Measurements from ENCODE around the gene ATP2B2. TPM values are rescaled to one million over a fixed set of nuclear protein-coding genes. Genes with fewer than 3 reads are reported as not detected.

ATP2B2 gene
- total and polyA plus RNA-seq, 2 experiments from 2014 or later = 0.42 to 0.63 TPM

- TF ChIP-seq, protein P1, sequence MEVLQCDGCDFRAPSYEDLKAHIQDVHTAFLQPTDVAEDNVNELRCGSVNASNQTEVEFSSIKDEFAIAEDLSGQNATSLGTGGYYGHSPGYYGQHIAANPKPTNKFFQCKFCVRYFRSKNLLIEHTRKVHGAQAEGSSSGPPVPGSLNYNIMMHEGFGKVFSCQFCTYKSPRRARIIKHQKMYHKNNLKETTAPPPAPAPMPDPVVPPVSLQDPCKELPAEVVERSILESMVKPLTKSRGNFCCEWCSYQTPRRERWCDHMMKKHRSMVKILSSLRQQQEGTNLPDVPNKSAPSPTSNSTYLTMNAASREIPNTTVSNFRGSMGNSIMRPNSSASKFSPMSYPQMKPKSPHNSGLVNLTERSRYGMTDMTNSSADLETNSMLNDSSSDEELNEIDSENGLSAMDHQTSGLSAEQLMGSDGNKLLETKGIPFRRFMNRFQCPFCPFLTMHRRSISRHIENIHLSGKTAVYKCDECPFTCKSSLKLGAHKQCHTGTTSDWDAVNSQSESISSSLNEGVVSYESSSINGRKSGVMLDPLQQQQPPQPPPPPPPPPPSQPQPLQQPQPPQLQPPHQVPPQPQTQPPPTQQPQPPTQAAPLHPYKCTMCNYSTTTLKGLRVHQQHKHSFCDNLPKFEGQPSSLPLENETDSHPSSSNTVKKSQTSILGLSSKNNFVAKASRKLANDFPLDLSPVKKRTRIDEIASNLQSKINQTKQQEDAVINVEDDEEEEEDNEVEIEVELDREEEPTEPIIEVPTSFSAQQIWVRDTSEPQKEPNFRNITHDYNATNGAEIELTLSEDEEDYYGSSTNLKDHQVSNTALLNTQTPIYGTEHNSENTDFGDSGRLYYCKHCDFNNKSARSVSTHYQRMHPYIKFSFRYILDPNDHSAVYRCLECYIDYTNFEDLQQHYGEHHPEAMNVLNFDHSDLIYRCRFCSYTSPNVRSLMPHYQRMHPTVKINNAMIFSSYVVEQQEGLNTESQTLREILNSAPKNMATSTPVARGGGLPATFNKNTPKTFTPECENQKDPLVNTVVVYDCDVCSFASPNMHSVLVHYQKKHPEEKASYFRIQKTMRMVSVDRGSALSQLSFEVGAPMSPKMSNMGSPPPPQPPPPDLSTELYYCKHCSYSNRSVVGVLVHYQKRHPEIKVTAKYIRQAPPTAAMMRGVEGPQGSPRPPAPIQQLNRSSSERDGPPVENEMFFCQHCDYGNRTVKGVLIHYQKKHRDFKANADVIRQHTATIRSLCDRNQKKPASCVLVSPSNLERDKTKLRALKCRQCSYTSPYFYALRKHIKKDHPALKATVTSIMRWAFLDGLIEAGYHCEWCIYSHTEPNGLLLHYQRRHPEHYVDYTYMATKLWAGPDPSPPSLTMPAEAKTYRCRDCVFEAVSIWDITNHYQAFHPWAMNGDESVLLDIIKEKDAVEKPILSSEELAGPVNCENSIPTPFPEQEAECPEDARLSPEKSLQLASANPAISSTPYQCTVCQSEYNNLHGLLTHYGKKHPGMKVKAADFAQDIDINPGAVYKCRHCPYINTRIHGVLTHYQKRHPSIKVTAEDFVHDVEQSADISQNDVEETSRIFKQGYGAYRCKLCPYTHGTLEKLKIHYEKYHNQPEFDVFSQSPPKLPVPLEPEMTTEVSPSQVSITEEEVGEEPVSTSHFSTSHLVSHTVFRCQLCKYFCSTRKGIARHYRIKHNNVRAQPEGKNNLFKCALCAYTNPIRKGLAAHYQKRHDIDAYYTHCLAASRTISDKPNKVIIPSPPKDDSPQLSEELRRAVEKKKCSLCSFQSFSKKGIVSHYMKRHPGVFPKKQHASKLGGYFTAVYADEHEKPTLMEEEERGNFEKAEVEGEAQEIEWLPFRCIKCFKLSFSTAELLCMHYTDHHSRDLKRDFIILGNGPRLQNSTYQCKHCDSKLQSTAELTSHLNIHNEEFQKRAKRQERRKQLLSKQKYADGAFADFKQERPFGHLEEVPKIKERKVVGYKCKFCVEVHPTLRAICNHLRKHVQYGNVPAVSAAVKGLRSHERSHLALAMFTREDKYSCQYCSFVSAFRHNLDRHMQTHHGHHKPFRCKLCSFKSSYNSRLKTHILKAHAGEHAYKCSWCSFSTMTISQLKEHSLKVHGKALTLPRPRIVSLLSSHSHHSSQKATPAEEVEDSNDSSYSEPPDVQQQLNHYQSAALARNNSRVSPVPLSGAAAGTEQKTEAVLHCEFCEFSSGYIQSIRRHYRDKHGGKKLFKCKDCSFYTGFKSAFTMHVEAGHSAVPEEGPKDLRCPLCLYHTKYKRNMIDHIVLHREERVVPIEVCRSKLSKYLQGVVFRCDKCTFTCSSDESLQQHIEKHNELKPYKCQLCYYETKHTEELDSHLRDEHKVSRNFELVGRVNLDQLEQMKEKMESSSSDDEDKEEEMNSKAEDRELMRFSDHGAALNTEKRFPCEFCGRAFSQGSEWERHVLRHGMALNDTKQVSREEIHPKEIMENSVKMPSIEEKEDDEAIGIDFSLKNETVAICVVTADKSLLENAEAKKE (CRISPR knock-in tag; IDR thresholded peaks at IDR 0.05) = no peak
- TF ChIP-seq, protein P2, sequence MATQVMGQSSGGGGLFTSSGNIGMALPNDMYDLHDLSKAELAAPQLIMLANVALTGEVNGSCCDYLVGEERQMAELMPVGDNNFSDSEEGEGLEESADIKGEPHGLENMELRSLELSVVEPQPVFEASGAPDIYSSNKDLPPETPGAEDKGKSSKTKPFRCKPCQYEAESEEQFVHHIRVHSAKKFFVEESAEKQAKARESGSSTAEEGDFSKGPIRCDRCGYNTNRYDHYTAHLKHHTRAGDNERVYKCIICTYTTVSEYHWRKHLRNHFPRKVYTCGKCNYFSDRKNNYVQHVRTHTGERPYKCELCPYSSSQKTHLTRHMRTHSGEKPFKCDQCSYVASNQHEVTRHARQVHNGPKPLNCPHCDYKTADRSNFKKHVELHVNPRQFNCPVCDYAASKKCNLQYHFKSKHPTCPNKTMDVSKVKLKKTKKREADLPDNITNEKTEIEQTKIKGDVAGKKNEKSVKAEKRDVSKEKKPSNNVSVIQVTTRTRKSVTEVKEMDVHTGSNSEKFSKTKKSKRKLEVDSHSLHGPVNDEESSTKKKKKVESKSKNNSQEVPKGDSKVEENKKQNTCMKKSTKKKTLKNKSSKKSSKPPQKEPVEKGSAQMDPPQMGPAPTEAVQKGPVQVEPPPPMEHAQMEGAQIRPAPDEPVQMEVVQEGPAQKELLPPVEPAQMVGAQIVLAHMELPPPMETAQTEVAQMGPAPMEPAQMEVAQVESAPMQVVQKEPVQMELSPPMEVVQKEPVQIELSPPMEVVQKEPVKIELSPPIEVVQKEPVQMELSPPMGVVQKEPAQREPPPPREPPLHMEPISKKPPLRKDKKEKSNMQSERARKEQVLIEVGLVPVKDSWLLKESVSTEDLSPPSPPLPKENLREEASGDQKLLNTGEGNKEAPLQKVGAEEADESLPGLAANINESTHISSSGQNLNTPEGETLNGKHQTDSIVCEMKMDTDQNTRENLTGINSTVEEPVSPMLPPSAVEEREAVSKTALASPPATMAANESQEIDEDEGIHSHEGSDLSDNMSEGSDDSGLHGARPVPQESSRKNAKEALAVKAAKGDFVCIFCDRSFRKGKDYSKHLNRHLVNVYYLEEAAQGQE (IDR thresholded peaks at IDR 0.05; ENCODE audit: unreplicated experiment) = no peak
- TF ChIP-seq ZNF331 (CRISPR knock-in tag; IDR thresholded peaks at IDR 0.05; ENCODE audit: low read depth) (no peak), CREB1 (CRISPR knock-in tag; IDR thresholded peaks at IDR 0.05; ENCODE audit: low read depth) (no peak)
These were observed 43.6 kb upstream of the ATP2B2 start (continued) for GRCh38 chr3:10548992-10549391.

All from GM23338 (cell line).